Posterior vena cava (tissue), 2 donors: ENCODE results near the gene SNRPD3. TPM values are rescaled to one million over a fixed set of nuclear protein-coding genes. Genes with fewer than 3 reads are reported as not detected.
"Not testable (repeated sequence)": the region's sequence is repeated elsewhere in the genome, so short reads cannot be mapped to it uniquely, and the experiment has no call there.

ENCODE experiments used
- DNase-seq: peaks from one replicate; pipeline ENCODE4 v3.0.0-alpha.2; 2020; ENCODE audit warnings: low spot score
- intact Hi-C, 2 donors: fragments of 100-400 bp; cut with DNase I; formaldehyde crosslinking; loops; one replicate each; pipeline versions ENCODE4 v1.14.1 to v1.14.2; 2022 to 2023
- total RNA-seq, 2 donors: library from RNA; stranded (reverse); fragmentation: NEBNext Ultra II Directional; extraction: Animal tissue kit (Norgen Biotek cat#: 25700); gene quantifications; one replicate each; pipeline ENCODE4 v1.2.1, GENCODE V29; 2021
- donor health status: DM: yes; HTN: yes; CAD: no.
- donor health status: DM: yes; HTN: yes; CAD: no.

Gene SNRPD3
- total RNA-seq, 2 donors from 2014 or later, result 42.5 to 54.0 TPM

- peak; percentile 71 for DNase-seq
- intact Hi-C loops, result no loop called here
Measured at GRCh38 chr22:24587251-24587650, 31.5 kb downstream of the SNRPD3 start.

DNA sequence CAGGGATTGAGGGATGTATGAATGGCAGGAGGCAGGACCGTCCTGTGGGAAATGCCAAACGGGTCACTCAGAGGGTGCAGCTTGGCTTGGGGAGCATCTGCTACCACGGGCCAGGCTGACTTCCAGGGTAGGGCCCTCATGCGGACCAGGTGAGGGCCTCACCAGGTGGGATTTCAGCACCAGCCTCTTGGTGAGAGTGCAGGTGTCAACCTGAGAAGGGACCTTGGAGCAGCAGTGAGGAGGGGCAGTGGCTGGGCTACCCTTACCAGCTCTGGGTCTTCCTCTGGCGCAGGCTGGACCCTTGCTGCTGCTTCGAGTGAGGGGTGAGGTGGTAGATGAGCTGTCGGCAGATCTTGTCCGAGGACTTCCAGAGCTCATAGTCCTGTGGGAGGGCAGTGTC lies 32.1 kb downstream of the SNRPD3 start:
- peak; percentile 62 for DNase-seq
- intact Hi-C loops, result no loop called here

DNA sequence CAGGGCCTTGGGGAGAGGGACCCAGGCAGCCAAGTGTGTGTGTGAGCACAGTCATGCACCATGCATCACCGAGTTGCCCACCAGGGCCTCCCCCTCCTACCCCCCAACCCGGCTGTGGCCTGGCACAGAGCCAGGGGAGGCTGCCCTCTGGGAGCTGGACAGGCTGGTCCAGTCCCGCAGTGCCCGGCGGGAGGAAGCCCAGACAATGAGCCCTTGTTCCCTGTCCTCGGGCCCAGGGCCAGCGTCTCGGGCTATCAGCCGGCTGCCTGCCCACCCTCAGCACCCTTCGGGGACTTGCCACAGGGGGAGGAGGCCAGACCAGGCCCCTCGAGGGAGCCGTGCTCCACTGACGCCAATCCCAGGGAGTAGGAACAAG lies 32.6 kb downstream of the SNRPD3 start:
- intact Hi-C loops, result no loop called here
- peak; percentile 79 for DNase-seq

DNA sequence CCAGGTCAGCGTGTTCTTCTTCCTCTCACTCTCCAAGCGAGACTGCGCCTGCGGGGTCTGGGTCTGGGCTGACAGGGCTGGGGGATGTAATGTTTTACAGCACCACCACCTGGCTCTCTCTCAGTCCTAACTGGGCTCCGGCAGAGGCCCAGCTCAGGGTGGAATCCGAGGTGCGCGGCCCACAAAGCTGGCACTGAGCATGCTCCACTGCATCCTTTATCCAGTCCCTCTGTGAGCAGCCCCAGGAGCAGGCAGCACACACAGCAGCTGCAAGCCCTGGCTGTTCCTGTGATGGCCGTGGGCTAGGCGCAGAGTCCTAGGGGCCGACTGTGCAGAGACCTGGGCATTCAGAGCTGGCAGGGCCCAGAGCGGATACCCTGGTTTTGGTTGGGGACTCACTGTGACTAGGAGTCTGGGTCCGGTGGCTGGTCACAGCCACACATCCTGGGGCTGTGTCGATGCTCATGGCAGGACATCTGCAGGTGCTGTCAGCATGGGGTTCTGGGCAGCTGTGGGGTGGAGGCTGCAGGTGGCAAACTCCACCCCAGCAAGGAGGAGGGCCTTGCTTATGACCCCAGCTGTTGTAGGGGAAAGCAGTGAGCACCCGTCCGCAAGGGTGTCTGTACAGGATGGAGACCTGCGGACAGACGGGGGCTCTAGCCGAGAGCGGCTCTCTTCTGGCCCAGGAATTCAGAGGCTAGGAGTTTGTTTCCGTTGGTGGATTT lies 33.1 kb downstream of the SNRPD3 start:
- intact Hi-C loops, result no loop called here
- DNase-seq, result peak; percentile 71

- intact Hi-C loops, result no loop called here
Measured at GRCh38 chr22:24589518-24590030, 33.8 kb downstream of the SNRPD3 start.

GRCh38 chr22:24590596-24591173 lies 34.9 kb downstream of the SNRPD3 start:
- DNase-seq, result peak; percentile 60
- intact Hi-C loops, result no loop called here

More at GRCh38 chr22:24589518-24590030, 33.8 kb downstream of the SNRPD3 start:
- peak; percentile 58 for DNase-seq

DNA sequence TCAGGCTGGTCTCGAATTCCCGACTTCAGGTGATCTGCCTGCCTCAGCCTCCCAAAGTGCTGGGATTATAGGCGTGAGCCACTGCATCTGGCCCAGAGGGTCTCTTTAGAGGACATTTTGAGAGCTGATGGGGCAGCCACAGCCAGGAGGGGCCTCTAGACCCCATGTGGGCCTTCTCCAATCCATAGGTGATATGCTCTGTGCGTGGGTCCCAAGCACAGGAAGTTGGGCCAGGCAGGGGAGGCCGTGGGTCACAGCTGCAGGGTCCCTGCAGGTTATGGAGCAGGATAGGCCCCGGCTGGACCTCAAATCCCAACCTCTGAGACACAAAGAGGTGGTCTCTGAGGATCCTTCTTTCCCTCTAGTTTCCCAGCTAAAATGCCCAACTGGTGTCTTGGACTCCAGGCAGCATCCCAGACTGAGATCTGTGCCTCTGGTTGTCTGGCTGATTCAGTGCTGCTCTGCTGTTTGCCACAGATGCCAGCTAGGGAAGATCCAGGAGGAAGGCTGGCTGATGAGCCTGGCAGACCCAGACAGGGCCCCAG lies 35.6 kb downstream of the SNRPD3 start:
- intact Hi-C loops, result no loop called here
- DNase-seq, result peak; percentile 50

- DNase-seq, result peak; percentile 83
- intact Hi-C loops, result no loop called here
Measured at GRCh38 chr22:24592058-24592850, 36.5 kb downstream of the SNRPD3 start.

DNA sequence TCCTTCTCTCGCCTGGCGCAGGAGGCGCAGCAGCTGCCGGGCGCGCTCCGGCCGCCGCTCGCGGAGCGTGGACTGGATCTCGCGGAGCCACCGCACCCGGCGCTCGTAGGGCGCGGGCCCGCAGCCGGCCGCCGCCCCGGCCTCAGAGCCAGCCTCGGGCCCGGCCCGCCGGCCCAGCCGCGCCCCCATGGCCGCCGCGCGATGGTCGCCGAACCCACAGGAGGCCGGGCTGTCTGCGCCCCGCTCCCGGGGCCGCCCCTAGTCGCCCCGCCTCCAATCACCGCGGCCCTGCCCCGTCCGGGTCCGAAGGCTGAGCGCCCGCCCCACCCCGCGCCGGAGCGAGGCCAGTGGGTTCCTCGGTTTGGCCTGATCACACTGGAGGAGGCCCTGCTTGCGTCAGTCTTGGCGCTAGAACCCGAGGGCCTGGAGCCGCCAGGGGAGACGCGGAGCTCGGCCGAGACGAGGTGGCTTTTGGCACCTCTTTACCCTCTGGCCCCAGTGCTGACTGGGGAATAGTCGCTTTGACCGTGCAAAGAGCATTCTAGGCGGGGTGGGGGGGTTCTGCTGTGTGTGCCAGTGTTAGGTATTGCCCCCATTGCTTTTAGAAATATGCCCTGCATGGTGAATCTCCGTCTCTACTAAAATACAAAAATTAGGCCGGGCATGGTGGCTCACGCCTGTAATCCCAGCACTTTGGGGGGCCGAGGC lies 37.2 kb downstream of the SNRPD3 start, which contains the start of gene LRRC75B:
Gene LRRC75B (minus strand): TSS at position 223 of the 708 bp plus-strand sequence. CDS start 34 bp downstream, at position 189.
- intact Hi-C loops, result no loop called here

DNA sequence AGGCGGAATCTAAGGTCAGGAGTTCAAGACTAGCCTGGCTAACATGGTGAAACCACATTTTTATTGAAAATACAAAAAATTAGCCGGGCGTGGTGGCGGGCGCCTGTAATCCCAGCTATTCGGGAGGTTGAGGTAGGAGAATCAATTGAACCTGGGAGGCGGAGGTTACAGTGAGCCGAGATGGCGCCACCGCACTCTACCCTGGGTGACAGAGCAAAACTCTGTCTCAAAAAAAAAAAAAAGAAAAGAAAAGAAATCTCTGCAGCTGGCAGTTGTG lies 37.7 kb downstream of the SNRPD3 start:
- DNase-seq, intact Hi-C loops: not testable (repeated sequence)

More for the DNA sequence above, 37.2 kb downstream of the SNRPD3 start, which contains the start of gene LRRC75B:
- peak; percentile 97 for DNase-seq

GRCh38 chr22:24593836-24594568 lies 38.2 kb downstream of the SNRPD3 start:
- peak; percentile 61 for DNase-seq
- intact Hi-C loops, result no loop called here

GRCh38 chr22:24594569-24595120 lies 38.8 kb downstream of the SNRPD3 start:
- intact Hi-C loops, result no loop called here
- DNase-seq, result peak; percentile 28

- DNase-seq, result peak; percentile 31
Measured at GRCh38 chr22:24595228-24595627, 39.4 kb downstream of the SNRPD3 start.

DNA sequence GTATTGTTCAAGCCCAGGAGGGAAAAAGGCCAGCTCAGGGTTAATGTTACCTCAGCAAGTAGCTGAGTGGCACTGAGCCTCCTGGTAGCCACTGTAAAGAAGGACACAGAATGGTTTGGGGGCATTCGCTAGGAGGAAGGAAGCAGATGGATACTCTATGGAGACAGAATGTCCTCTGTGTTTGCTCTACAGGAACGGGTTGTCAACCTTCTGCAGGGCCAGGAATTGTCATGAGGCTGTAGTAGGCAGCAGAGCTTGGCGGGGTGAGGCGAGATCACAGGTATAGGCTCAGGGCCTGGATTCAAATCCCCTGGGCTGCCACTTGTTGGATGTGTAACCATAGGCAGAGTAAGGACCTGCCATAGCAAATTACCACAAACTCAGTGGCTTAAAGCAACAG lies 40.1 kb downstream of the SNRPD3 start:
- DNase-seq, result peak; percentile 52
- intact Hi-C loops, result no loop called here

More at GRCh38 chr22:24595228-24595627, 39.4 kb downstream of the SNRPD3 start:
- intact Hi-C loops, result no loop called here

GRCh38 chr22:24597076-24597475 lies 41.3 kb downstream of the SNRPD3 start:
- intact Hi-C loops, result not testable (repeated sequence)
- peak; percentile 3 for DNase-seq

DNA sequence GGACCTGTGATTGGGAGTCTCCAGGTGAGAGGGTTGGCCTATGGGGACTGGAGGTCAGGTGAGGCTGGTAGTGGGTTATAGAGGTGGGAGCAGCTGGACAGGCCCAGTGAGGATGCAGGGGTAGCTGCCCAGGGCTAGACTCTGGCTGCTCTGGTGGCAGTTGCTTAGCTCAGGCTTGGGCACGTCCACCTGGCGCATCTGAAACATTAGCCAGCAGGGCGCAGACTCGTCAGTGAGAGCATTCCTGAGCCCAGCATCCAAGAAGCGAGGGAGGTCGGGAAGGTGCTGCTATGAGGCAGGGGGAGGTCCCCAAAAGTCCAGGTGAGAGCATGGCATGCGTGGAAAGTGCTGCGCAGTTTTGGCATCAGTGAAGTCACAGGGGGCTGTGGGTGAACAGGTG lies 43.7 kb downstream of the SNRPD3 start:
- intact Hi-C loops, result no loop called here
- peak; percentile 59 for DNase-seq

GRCh38 chr22:24599958-24600715 lies 44.3 kb downstream of the SNRPD3 start:
- peak; percentile 44 for DNase-seq
- intact Hi-C loops, result not testable (repeated sequence)
